Measurements from ENCODE around the gene SEMA3B.
A peak's percentile ranks its signal among the peaks of the same experiment; 100 is the strongest.
"Not testable (repeated sequence)": the region's sequence is repeated elsewhere in the genome, so short reads cannot be mapped to it uniquely, and the experiment has no call there.

SEMA3B gene

GRCh38 chr3:50268703-50269451, at the start of gene SEMA3B:
TSS of gene SEMA3B (plus strand) at chr3:50269147. CDS start at chr3:50269241, 94 bp downstream.
- DNase-seq = no peak

- no peak for DNase-seq
These were observed 49.7 kb upstream of the SEMA3B start for GRCh38 chr3:50219285-50219684.

- no peak for DNase-seq
These were observed 48.8 kb upstream of the SEMA3B start for GRCh38 chr3:50220109-50220508.

GRCh38 chr3:50221051-50221410, 47.9 kb upstream of the SEMA3B start:
- DNase-seq = no peak

- no peak for DNase-seq
These were observed 47.4 kb upstream of the SEMA3B start for GRCh38 chr3:50221411-50222168.

- no peak for DNase-seq
These were observed 46.8 kb upstream of the SEMA3B start for GRCh38 chr3:50222169-50222528.

GRCh38 chr3:50224639-50225038, 44.3 kb upstream of the SEMA3B start:
- DNase-seq = no peak

GRCh38 chr3:50226888-50227389, 42.0 kb upstream of the SEMA3B start:
- no peak for DNase-seq

GRCh38 chr3:50227390-50228183, 41.4 kb upstream of the SEMA3B start:
- peak; percentile 84 for DNase-seq

GRCh38 chr3:50228184-50228763, 40.7 kb upstream of the SEMA3B start:
- not testable (repeated sequence) for DNase-seq

GRCh38 chr3:50229490-50229889, 39.5 kb upstream of the SEMA3B start:
- DNase-seq = no peak

GRCh38 chr3:50230104-50230793, 38.7 kb upstream of the SEMA3B start:
- DNase-seq = no peak

- no peak for DNase-seq
These were observed 38.2 kb upstream of the SEMA3B start for GRCh38 chr3:50230794-50231125.

- no peak for DNase-seq
These were observed 37.4 kb upstream of the SEMA3B start for GRCh38 chr3:50231581-50231980.

GRCh38 chr3:50232303-50232702, 36.6 kb upstream of the SEMA3B start:
- no peak for DNase-seq

- no peak for DNase-seq
These were observed 35.8 kb upstream of the SEMA3B start for GRCh38 chr3:50233176-50233575.

GRCh38 chr3:50235716-50236483, 33.0 kb upstream of the SEMA3B start, which contains the start of gene GNAI2:
TSS of gene GNAI2 (plus strand) at chr3:50236204. CDS start at chr3:50236336, 132 bp downstream.
- DNase-seq = peak; percentile 87

- DNase-seq = no peak
These were observed 32.3 kb upstream of the SEMA3B start for GRCh38 chr3:50236484-50237132.

GRCh38 chr3:50237133-50237651, 31.8 kb upstream of the SEMA3B start:
- DNase-seq = no peak

- DNase-seq = peak; percentile 57
These were observed 31.0 kb upstream of the SEMA3B start for GRCh38 chr3:50237754-50238548.

Measured in NCI-H774 (cell line).